ENCODE data around the gene MAP6D1. TPM values are rescaled to one million over a fixed set of nuclear protein-coding genes. Genes with fewer than 3 reads are reported as not detected.

MAP6D1 gene
- total and polyA plus RNA-seq, 2 of the 4 experiments (the other 2 are of a cell fraction) = 2.7 to 5.2 TPM

DNA sequence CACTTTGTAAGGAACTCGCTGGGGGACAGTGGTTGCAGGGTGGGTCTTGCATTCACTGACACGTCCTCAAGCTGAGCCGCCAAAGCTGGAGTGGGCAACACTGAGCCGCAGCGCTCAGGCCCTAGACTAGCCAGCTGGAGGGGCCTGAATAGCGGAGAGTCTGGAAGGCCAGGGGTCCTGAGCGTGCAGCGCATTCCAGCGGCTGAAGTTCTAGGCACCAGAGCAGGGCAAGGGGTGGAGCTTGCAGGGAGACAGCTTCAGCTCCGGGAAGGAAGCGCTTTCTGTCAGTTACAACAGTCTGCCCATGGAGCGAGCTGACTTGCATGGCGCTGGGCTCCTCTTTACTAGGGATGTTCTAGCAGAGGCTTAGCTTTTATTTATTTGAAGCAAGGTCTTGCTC, 2.7 kb downstream of the MAP6D1 start:
- in situ Hi-C loops (cut with MboI; ENCODE audit: low sequenced_read_pairs) = no loop called here
- no peak overlapping the region for H2AK9ac ChIP-seq (replicated peaks; ENCODE audit: low read depth, low read length, poor library complexity)
- TF ChIP-seq RAD21 (IDR thresholded peaks at IDR 0.05; ENCODE audit: low read length) (no peak), MAZ (IDR thresholded peaks at IDR 0.05; ENCODE audit: borderline replicate concordance, low read depth, low read length) (no peak), ELK1 (IDR thresholded peaks at IDR 0.05; ENCODE audit: borderline replicate concordance, low read depth, low read length) (no peak), RCOR1 (IDR thresholded peaks at IDR 0.05; ENCODE audit: insufficient replicate concordance, low read length) (no peak), CEBPB (IDR thresholded peaks at IDR 0.05; ENCODE audit: low read depth, low read length) (no peak), FOS (IDR thresholded peaks at IDR 0.05; ENCODE audit: low read depth, low read length) (no peak), USF2 (IDR thresholded peaks at IDR 0.05; ENCODE audit: low read depth, low read length) (no peak), MXI1 (IDR thresholded peaks at IDR 0.05; ENCODE audit: borderline replicate concordance, low read depth, low read length) (no peak), NFE2L2 (IDR thresholded peaks at IDR 0.05; ENCODE audit: low read depth, low read length) (no peak), SMC3 (IDR thresholded peaks at IDR 0.05; ENCODE audit: low read depth, low read length) (no peak)
- H2BK5ac ChIP-seq (ENCODE audit: low read depth, low read length, poor library complexity, severe bottlenecking) = no peak overlapping the region
- H3K4me2 ChIP-seq (ENCODE audit: low read depth, low read length) = no peak overlapping the region
- 53% methylated on average over 9 of the region's 13 CpGs; no CpG with 5 or more reads in 1 of the 2 experiments for WGBS, 2 experiments (ENCODE audit: extremely low coverage in 2 of 2, insufficient read length in 1 of 2)
- H3K9me3 ChIP-seq (ENCODE audit: control insufficient read depth, insufficient read depth, low read length) = no peaks in the 10 kb centered on the region
- no peak overlapping the region for H3K18ac ChIP-seq (ENCODE audit: low read depth, low read length)
- no peak overlapping the region for H3K9ac ChIP-seq (ENCODE audit: low read depth, low read length)
- H4K5ac ChIP-seq (ENCODE audit: low read depth, low read length) = no peak overlapping the region
- no peak overlapping the region for H3K23ac ChIP-seq (ENCODE audit: low read depth, low read length)
- H2BK20ac ChIP-seq (ENCODE audit: low read depth, low read length) = no peak overlapping the region
- no peak overlapping the region for H3K4me3 ChIP-seq (ENCODE audit: insufficient read depth, low read depth, low read length)
- H3K56ac ChIP-seq (ENCODE audit: extremely low read depth, insufficient read depth, low read length) = no peak overlapping the region
- intact Hi-C loops (cut with micrococcal nuclease) = no loop called here
- H3K27ac ChIP-seq (ENCODE audit: insufficient read depth, low read length) = no peak overlapping the region
- no peak overlapping the region for H2BK15ac ChIP-seq (ENCODE audit: low read depth, low read length)
- peaks cover 0 to 3% of the 10 kb centered on the region in 2 experiments; a peak in 1 of 4 replicates for H3K79me1 ChIP-seq (ENCODE audit: low read depth in 1 of 2, low read length in 2 of 2)
- H2BK120ac ChIP-seq (ENCODE audit: low read depth, low read length) = no peak overlapping the region
- no peak for DNase-seq
- no peak overlapping the region for H4K91ac ChIP-seq (ENCODE audit: insufficient read depth, low read depth, low read length)
- H3K14ac ChIP-seq (replicated peaks; ENCODE audit: low read depth, low read length) = no peak overlapping the region
- peaks cover 5% of the 10 kb centered on the region; the same call in 1 of the 2 replicates for H3K9me1 ChIP-seq (ENCODE audit: insufficient read depth, low read length)
- ChIA-PET CTCF (no interaction called here), POLR2A (ENCODE audit: unreplicated experiment) (no interaction called here)
- dilution Hi-C loops (cut with HindIII; ENCODE audit: low sequenced_read_pairs, unreplicated experiment) = no loop called here
- H3K27me3 ChIP-seq (ENCODE audit: control insufficient read depth, insufficient read depth, low read length) = no peaks in the 10 kb centered on the region
- BruUV-seq (replicated peaks) = no TSS peak
- H2AK5ac ChIP-seq (ENCODE audit: low read depth, low read length) = no peak overlapping the region
- H2AFZ ChIP-seq (replicated peaks; ENCODE audit: low read length, poor library complexity) = no peak overlapping the region
- H3K36me3 ChIP-seq (ENCODE audit: control insufficient read depth, insufficient read depth, low read length) = no peaks in the 10 kb centered on the region
- H4K8ac ChIP-seq (ENCODE audit: low read depth in 2 of 2, low read length in 2 of 2) = no peak overlapping the region
- no peak overlapping the region for H3K4ac ChIP-seq (ENCODE audit: low read depth, low read length)
- no peaks in the 10 kb centered on the region for H3K4me1 ChIP-seq (ENCODE audit: control insufficient read depth, insufficient read depth, low read length)
- ATAC-seq (ENCODE audit: low read depth) = no peak
- peaks cover 10% of the 10 kb centered on the region for H4K20me1 ChIP-seq (ENCODE audit: insufficient read depth, low read length)

Data from IMR-90 (cell line).